HCT116 (cell line): ENCODE measurements around the gene SLC39A10. TPM values are rescaled to one million over a fixed set of nuclear protein-coding genes. Genes with fewer than 3 reads are reported as not detected.

Experiments used
- ATAC-seq: fragments of 200-7000 bp; cut with Tn5 transposase; 2 replicates; pipeline ENCODE4 v1.9.1; 2020; ENCODE audit warnings: mild to moderate bottlenecking, moderate library complexity
- BruUV-seq: library from RNA; stranded (reverse); fragments of 400-500 nt; replicated peaks from 2 replicates; lab custom pipeline; 2021; lab: Mats Ljungman, UMichigan
- CTCF ChIA-PET: fragments of 300-600 bp; sonication (Branson Sonifier 250); formaldehyde crosslinking; loops from one replicate; lab custom pipeline; 2021; ENCODE audit warnings: antibody characterized with exemption; lab: Charles Lee
- POLR2A ChIA-PET: fragments of 300-600, 350-600 bp; sonication (Branson Sonifier 250); formaldehyde crosslinking; loops from one replicate; lab custom pipeline; 2021; ENCODE audit warnings: antibody characterized with exemption; lab: Charles Lee
- RAD21 ChIA-PET, 2 experiments: fragments of 300-600 bp; sonication (Branson Sonifier 250); formaldehyde crosslinking; loops; one replicate each; lab custom pipeline; 2023; ENCODE audit warnings: low total read pairs in 2 of 2; ENCODE audit not compliant: uncharacterized antibody in 2 of 2, unreplicated experiment in 2 of 2, low non-redundant PET in 1 of 2; lab: Charles Lee
- DNase-seq: peaks from one replicate; pipeline ENCODE4 v3.0.0-alpha.2; 2010; ENCODE audit warnings: low read depth, low spot score
- H2AFZ ChIP-seq: fragments of 200-600 bp; shearing (Covaris generic), sonication (generic); 2 replicates; pipeline ENCODE4 v1.6.1; 2017; ENCODE audit warnings: low read depth, mixed run types, mixed read lengths, antibody characterized with exemption, low read length; ENCODE audit not compliant: poor library complexity, severe bottlenecking
- H3K27ac ChIP-seq: 2 replicates; pipeline ENCODE4 v1.5.1; 2012; ENCODE audit warnings: low read depth, low read length
- H3K27me3 ChIP-seq: fragments of 200-600 bp; sonication (generic); 2 replicates; pipeline ENCODE4 v1.6.1; 2016; ENCODE audit warnings: mixed run types, low read length, mixed read lengths; ENCODE audit not compliant: insufficient read depth
- H3K36me3 ChIP-seq, 2 experiments: fragments of 200-500 bp in 1 of 2; fragments of 200-600 bp in 1 of 2; sonication (Bioruptor generic) in 1 of 2; sonication (generic) in 1 of 2; 2 replicates each; pipeline versions ENCODE4 v1.5.1 to v1.6.1; 2014 to 2016; ENCODE audit warnings: low read length in 2 of 2, inconsistent platforms in 1 of 2, mixed read lengths in 1 of 2, mixed run types in 1 of 2; ENCODE audit not compliant: insufficient read depth in 2 of 2, control insufficient read depth in 1 of 2
- H3K4me1 ChIP-seq, 2 experiments: fragments of 200-600 bp in 1 of 2; sonication (generic) in 1 of 2; 2 replicates each; pipeline versions ENCODE4 v1.5.1 to v1.6.1; 2012 to 2017; ENCODE audit warnings: low read length in 2 of 2, inconsistent platforms in 1 of 2, mild to moderate bottlenecking in 1 of 2, mixed read lengths in 1 of 2, mixed run types in 1 of 2, moderate library complexity in 1 of 2; ENCODE audit not compliant: insufficient read depth in 2 of 2, control insufficient read depth in 1 of 2
- H3K4me2 ChIP-seq: fragments of 200-600 bp; sonication (generic); 2 replicates; pipeline ENCODE4 v1.6.1; 2017; ENCODE audit warnings: mixed run types, low read length, mixed read lengths
- H3K4me3 ChIP-seq, 2 experiments: fragments of 200-600 bp in 1 of 2; sonication (generic) in 1 of 2; replicated peaks in 1 of 2; 2 replicates each; pipeline ENCODE4 v1.5.1; 2011 to 2016; ENCODE audit warnings: low read length in 2 of 2, control low read depth in 1 of 2, low read depth in 1 of 2, mild to moderate bottlenecking in 1 of 2, mixed read lengths in 1 of 2, mixed run types in 1 of 2
- H3K79me2 ChIP-seq: fragments of 200-600 bp; sonication (generic); 2 replicates; pipeline ENCODE4 v1.6.1; 2017; ENCODE audit warnings: mild to moderate bottlenecking, mixed run types, low read length, moderate library complexity, mixed read lengths; ENCODE audit not compliant: insufficient read depth
- H3K9ac ChIP-seq: fragments of 200-600 bp; sonication (generic); 2 replicates; pipeline ENCODE4 v1.6.1; 2016; ENCODE audit warnings: low read length, mixed read lengths
- H3K9me2 ChIP-seq: fragments of 200-600 bp; sonication (generic), shearing (Covaris generic); 2 replicates; pipeline ENCODE4 v1.6.1; 2017; ENCODE audit warnings: mixed run types, mild to moderate bottlenecking, moderate library complexity; ENCODE audit not compliant: insufficient read depth
- H3K9me3 ChIP-seq, 2 experiments: fragments of 200-500 bp in 1 of 2; fragments of 200-600 bp in 1 of 2; sonication (Bioruptor generic) in 1 of 2; sonication (generic) in 1 of 2; 2 replicates each; pipeline ENCODE4 v1.6.1; 2014 to 2017; ENCODE audit warnings: low read length in 2 of 2, mixed read lengths in 2 of 2, inconsistent platforms in 1 of 2, low read depth in 1 of 2, mild to moderate bottlenecking in 1 of 2, mixed run types in 1 of 2, moderate library complexity in 1 of 2; ENCODE audit not compliant: control insufficient read depth in 1 of 2, insufficient read depth in 1 of 2
- H4K20me1 ChIP-seq: fragments of 200-600 bp; sonication (generic), shearing (Covaris generic); 2 replicates; pipeline ENCODE4 v1.6.1; 2017; ENCODE audit warnings: mixed run types, mild to moderate bottlenecking, moderate library complexity; ENCODE audit not compliant: insufficient read depth
- CEBPB ChIP-seq: IDR thresholded peaks from 2 replicates; pipeline ENCODE4 v1.6.1; 2012; ENCODE audit warnings: low read depth
- EGR1 ChIP-seq: IDR thresholded peaks from 2 replicates; pipeline ENCODE4 v1.6.1; 2012; ENCODE audit warnings: low read depth
- ELF1 ChIP-seq: IDR thresholded peaks from 2 replicates; pipeline ENCODE4 v1.6.1; 2012; ENCODE audit warnings: low read depth, borderline replicate concordance
- EZH2 ChIP-seq: fragments of 200-600 bp; sonication (generic); IDR thresholded peaks from 2 replicates; pipeline ENCODE4 v1.6.1; 2017; ENCODE audit warnings: antibody characterized with exemption, mixed run types
- EZH2phosphoT487 ChIP-seq: fragments of 200-600 bp; IDR thresholded peaks from 2 replicates; pipeline ENCODE4 v1.6.1; 2018; ENCODE audit warnings: antibody characterized with exemption, borderline replicate concordance
- FOSL1 ChIP-seq: IDR thresholded peaks from 2 replicates; pipeline ENCODE4 v1.6.1; 2012; ENCODE audit warnings: low read depth
- JUND ChIP-seq: IDR thresholded peaks from 2 replicates; pipeline ENCODE4 v1.6.1; 2012
- POLR2AphosphoS5 ChIP-seq: IDR thresholded peaks from 2 replicates; pipeline ENCODE4 v1.6.1; 2011; ENCODE audit warnings: mild to moderate bottlenecking, low read depth, low read length, moderate library complexity
- RAD21 ChIP-seq: IDR thresholded peaks from 2 replicates; pipeline ENCODE4 v1.6.1; 2012; ENCODE audit warnings: low read depth, mild to moderate bottlenecking
- SIN3A ChIP-seq: IDR thresholded peaks from 2 replicates; pipeline ENCODE4 v1.6.1; 2012; ENCODE audit warnings: low read depth
- SRF ChIP-seq: IDR thresholded peaks from 2 replicates; pipeline ENCODE4 v1.6.1; 2012; ENCODE audit warnings: low read depth
- TCF7L2 ChIP-seq: IDR thresholded peaks from 2 replicates; pipeline ENCODE4 v1.7.0; 2011; ENCODE audit warnings: borderline replicate concordance, inconsistent platforms; ENCODE audit not compliant: insufficient read depth, insufficient read length; ENCODE audit errors: extremely low read depth
- YY1 ChIP-seq: IDR thresholded peaks from 2 replicates; pipeline ENCODE4 v1.6.1; 2011; ENCODE audit warnings: low read length, low read depth, moderate library complexity, mild to moderate bottlenecking; ENCODE audit not compliant: insufficient replicate concordance; ENCODE audit errors: extremely low read depth
- ZNF274 ChIP-seq: fragments of 200-500 bp; sonication (Bioruptor generic); IDR thresholded peaks from 2 replicates; pipeline ENCODE4 v1.6.1; 2014; ENCODE audit warnings: mild to moderate bottlenecking, low read depth, low read length, inconsistent platforms
- intact Hi-C: fragments of 100-400 bp; cut with micrococcal nuclease; formaldehyde crosslinking; loops from 2 replicates; pipeline ENCODE4 v1.10.0; 2022
- total RNA-seq: library from RNA; stranded (reverse); gene quantifications from one replicate; pipeline ENCODE4 v1.2.1, GENCODE V29; 2021; ENCODE audit not compliant: unreplicated experiment
- TF ChIP-seq, protein P1 (sequence below): IDR thresholded peaks from 2 replicates; pipeline ENCODE4 v1.6.1; 2012
- TF ChIP-seq, protein P2 (sequence below): IDR thresholded peaks from 2 replicates; pipeline ENCODE4 v1.6.1; 2012
- TF ChIP-seq, protein P3 (sequence below), 3 experiments: fragments of 200-600 bp in 1 of 3; sonication (generic) in 1 of 3; IDR thresholded peaks in 2 of 3; conservative IDR thresholded peaks in 1 of 3; 2 replicates each; pipeline ENCODE4 v1.5.1; 2012 to 2017; ENCODE audit warnings: low read depth in 2 of 3, low read length in 2 of 3, antibody characterized with exemption in 1 of 3, borderline replicate concordance in 1 of 3, control low read depth in 1 of 3, mild to moderate bottlenecking in 1 of 3, mixed read lengths in 1 of 3, mixed run types in 1 of 3, moderate library complexity in 1 of 3; ENCODE audit not compliant: insufficient read depth in 1 of 3

Gene SLC39A10
- total RNA-seq, 1 experiment from 2014 or later: 59.0 TPM

DNA sequence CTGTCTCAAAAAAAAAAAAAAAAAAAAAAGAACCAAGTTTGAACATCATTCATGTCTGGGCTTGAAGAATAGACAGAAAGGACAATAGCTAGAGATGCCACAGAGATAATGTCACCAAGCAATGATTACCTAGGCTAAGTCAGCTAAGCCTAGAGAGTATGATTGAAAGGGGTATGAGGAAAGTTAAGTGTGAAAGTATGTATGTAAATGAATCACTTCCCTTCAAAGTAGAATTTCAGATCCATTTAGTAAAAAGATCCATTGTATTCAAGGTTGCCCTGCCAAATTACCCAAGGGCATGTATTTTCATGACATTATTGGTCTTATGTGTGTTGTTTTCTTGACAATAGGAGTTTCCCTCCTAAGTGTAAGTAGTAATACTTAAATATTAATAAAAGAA, 34.1 kb upstream of the SLC39A10 start:
- DNase-seq (no peak), ATAC-seq (no peak)
- no peak overlapping the region for H3K4me3 ChIP-seq
- BruUV-seq: no TSS peak
- ChIA-PET POLR2A (no interaction called here), RAD21 (no interaction called here), CTCF (no interaction called here)
- H4K20me1 ChIP-seq: no peaks in the 10 kb centered on the region
- no peak overlapping the region for H3K4me2 ChIP-seq
- H3K4me1 ChIP-seq: no peaks in the 10 kb centered on the region
- no peak overlapping the region for H3K9ac ChIP-seq
- no peaks in the 10 kb centered on the region for H3K9me3 ChIP-seq
- no peak overlapping the region for H3K27ac ChIP-seq
- intact Hi-C loops: no loop called here
- no peaks in the 10 kb centered on the region for H3K9me2 ChIP-seq
- no peak overlapping the region for H2AFZ ChIP-seq
- no peaks in the 10 kb centered on the region for H3K36me3 ChIP-seq
- H3K79me2 ChIP-seq: no peaks in the 10 kb centered on the region
- TF ChIP-seq SIN3A (no peak), RAD21 (no peak), EZH2phosphoT487 (no peak), ELF1 (no peak), SRF (no peak), CEBPB (no peak), JUND (no peak), EGR1 (no peak), ZNF274 (no peak)
- TF ChIP-seq, protein P1, sequence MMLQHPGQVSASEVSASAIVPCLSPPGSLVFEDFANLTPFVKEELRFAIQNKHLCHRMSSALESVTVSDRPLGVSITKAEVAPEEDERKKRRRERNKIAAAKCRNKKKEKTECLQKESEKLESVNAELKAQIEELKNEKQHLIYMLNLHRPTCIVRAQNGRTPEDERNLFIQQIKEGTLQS: no peak
- TF ChIP-seq, protein P2, sequence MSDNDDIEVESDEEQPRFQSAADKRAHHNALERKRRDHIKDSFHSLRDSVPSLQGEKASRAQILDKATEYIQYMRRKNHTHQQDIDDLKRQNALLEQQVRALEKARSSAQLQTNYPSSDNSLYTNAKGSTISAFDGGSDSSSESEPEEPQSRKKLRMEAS: no peak
- no peaks in the 10 kb centered on the region for H3K27me3 ChIP-seq

DNA sequence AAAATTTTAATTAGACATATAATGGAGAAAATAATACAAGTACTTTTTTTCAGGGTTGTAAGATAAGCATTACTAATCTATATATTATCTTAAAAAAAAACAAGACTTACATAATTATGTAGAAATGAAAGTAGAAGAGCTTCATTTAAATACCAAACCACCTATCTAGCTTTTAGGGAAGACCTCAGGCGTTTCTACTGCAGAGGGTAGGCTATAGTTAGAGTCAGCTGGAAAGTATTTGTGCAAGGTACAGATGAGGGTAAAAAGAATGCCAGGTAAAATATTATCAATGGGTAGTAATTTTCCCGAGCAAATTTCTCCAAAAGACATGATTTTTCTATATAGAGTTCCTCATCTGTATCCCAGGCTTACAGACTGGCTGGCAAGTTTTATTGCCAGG, 30.5 kb upstream of the SLC39A10 start:
- no peaks in the 10 kb centered on the region for H3K27me3 ChIP-seq
- H3K4me3 ChIP-seq: no peak overlapping the region
- no peaks in the 10 kb centered on the region for H3K79me2 ChIP-seq
- no peaks in the 10 kb centered on the region for H3K9me2 ChIP-seq
- no peak overlapping the region for H3K9ac ChIP-seq
- no peaks in the 10 kb centered on the region for H3K36me3 ChIP-seq
- no peak overlapping the region for H3K27ac ChIP-seq
- RAD21 ChIA-PET: no interaction called here
- H4K20me1 ChIP-seq: no peaks in the 10 kb centered on the region
- no peak for ATAC-seq
- BruUV-seq: no TSS peak
- CTCF ChIA-PET: no interaction called here
- no peaks in the 10 kb centered on the region for H3K9me3 ChIP-seq
- no peak overlapping the region for H3K4me2 ChIP-seq
- intact Hi-C loops: no loop called here
- POLR2A ChIA-PET: no interaction called here
- H2AFZ ChIP-seq: no peak overlapping the region
- no peaks in the 10 kb centered on the region for H3K4me1 ChIP-seq
- no peak for DNase-seq
- TF ChIP-seq EZH2 (no peak), FOSL1 (no peak), YY1 (no peak), POLR2AphosphoS5 (no peak), TCF7L2 (no peak), EGR1 (no peak), ELF1 (no peak)
- TF ChIP-seq, protein P3, sequence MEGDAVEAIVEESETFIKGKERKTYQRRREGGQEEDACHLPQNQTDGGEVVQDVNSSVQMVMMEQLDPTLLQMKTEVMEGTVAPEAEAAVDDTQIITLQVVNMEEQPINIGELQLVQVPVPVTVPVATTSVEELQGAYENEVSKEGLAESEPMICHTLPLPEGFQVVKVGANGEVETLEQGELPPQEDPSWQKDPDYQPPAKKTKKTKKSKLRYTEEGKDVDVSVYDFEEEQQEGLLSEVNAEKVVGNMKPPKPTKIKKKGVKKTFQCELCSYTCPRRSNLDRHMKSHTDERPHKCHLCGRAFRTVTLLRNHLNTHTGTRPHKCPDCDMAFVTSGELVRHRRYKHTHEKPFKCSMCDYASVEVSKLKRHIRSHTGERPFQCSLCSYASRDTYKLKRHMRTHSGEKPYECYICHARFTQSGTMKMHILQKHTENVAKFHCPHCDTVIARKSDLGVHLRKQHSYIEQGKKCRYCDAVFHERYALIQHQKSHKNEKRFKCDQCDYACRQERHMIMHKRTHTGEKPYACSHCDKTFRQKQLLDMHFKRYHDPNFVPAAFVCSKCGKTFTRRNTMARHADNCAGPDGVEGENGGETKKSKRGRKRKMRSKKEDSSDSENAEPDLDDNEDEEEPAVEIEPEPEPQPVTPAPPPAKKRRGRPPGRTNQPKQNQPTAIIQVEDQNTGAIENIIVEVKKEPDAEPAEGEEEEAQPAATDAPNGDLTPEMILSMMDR (IDR thresholded peaks at IDR 0.05 in 2 of 3, conservative IDR thresholded peaks at IDR 0.05 in 1 of 3; ENCODE audit: borderline replicate concordance in 1 of 3, insufficient read depth in 1 of 3, low read depth in 2 of 3, low read length in 2 of 3): no peak
- TF ChIP-seq, protein P2: no peak
